ENCODE results near the gene DOCK3.

DNA sequence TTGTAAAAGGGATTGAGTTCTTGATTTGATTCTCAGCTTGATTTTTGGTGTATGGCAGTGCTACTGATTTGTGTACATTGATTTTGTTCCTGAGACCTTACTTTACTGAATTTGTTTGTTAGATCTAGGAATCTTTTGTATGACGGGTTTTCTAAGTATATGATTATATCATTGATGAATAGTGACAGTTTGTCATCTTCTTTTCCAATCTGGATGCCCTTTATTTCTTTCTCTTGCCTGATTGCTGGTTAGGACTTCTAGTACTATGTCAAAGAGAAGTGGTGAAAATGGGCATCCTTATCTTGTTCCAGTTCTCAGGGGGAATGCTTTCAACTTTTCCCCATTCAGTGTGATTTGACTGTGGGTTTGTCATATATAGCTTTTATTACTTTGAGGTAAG lies 103.0 kb downstream of the DOCK3 start:
- TF ChIP-seq, protein P1, sequence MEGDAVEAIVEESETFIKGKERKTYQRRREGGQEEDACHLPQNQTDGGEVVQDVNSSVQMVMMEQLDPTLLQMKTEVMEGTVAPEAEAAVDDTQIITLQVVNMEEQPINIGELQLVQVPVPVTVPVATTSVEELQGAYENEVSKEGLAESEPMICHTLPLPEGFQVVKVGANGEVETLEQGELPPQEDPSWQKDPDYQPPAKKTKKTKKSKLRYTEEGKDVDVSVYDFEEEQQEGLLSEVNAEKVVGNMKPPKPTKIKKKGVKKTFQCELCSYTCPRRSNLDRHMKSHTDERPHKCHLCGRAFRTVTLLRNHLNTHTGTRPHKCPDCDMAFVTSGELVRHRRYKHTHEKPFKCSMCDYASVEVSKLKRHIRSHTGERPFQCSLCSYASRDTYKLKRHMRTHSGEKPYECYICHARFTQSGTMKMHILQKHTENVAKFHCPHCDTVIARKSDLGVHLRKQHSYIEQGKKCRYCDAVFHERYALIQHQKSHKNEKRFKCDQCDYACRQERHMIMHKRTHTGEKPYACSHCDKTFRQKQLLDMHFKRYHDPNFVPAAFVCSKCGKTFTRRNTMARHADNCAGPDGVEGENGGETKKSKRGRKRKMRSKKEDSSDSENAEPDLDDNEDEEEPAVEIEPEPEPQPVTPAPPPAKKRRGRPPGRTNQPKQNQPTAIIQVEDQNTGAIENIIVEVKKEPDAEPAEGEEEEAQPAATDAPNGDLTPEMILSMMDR (IDR thresholded peaks at IDR 0.05; ENCODE audit: low read length): no peak
- TF ChIP-seq EZH2 (optimal IDR thresholded peaks at IDR 0.05; ENCODE audit: low read depth, low read length): no peak
- TF ChIP-seq EZH2phosphoT487 (IDR thresholded peaks at IDR 0.05; ENCODE audit: low read length): no peak
